Endothelial cell of umbilical vein (primary cell): ENCODE data around the gene DEK. TPM values are rescaled to one million over a fixed set of nuclear protein-coding genes. Genes with fewer than 3 reads are reported as not detected.

Source experiments
- BruUV-seq: library from RNA; stranded (reverse); fragments of 400-500 nt; replicated peaks from 2 replicates; lab custom pipeline; 2021; lab: Mats Ljungman, UMichigan
- CTCF ChIA-PET: fragments of 300-600, 350-600 bp; sonication (Branson Sonifier 250); formaldehyde crosslinking; loops from one replicate; lab custom pipeline; 2021; ENCODE audit warnings: antibody characterized with exemption, inconsistent platforms; lab: Charles Lee
- POLR2A ChIA-PET: fragments of 300-600, 350-600 bp; sonication (Branson Sonifier 250); formaldehyde crosslinking; loops from one replicate; lab custom pipeline; 2021; ENCODE audit warnings: antibody characterized with exemption, inconsistent platforms; lab: Charles Lee
- DNase-seq: peaks from one replicate; pipeline ENCODE4 v3.0.0-alpha.2; 2011; ENCODE audit warnings: low read depth, low spot score
- FAIRE-seq: peaks from 2 replicates; lab custom pipeline; 2011; peaks lifted over from hg19 to GRCh38; lab: Jason Lieb, UNC
- H2AFZ ChIP-seq: 2 replicates; pipeline ENCODE4 v1.6.0; 2012; ENCODE audit warnings: low read depth, low read length, control low read depth, inconsistent platforms
- H3K27ac ChIP-seq: 2 replicates; pipeline ENCODE4 v1.5.1; 2011; ENCODE audit warnings: low read depth, mild to moderate bottlenecking, control low read depth, low read length, moderate library complexity; ENCODE audit not compliant: insufficient read depth
- H3K27me3 ChIP-seq, 2 experiments: 2 replicates each; pipeline versions ENCODE4 v1.6.0 to v1.6.1; 2011; ENCODE audit warnings: low read length in 2 of 2, mixed read lengths in 1 of 2; ENCODE audit not compliant: control insufficient read depth in 2 of 2, insufficient read depth in 2 of 2
- H3K36me3 ChIP-seq, 2 experiments: 2 replicates in 1 of 2; 3 replicates in 1 of 2; pipeline ENCODE4 v1.5.1; 2011; ENCODE audit warnings: low read length in 2 of 2, mild to moderate bottlenecking in 1 of 2, moderate library complexity in 1 of 2; ENCODE audit not compliant: control insufficient read depth in 2 of 2, insufficient read depth in 2 of 2; ENCODE audit errors: extremely low read depth in 1 of 2
- H3K4me1 ChIP-seq: 3 replicates; pipeline ENCODE4 v1.5.1; 2011; ENCODE audit warnings: mild to moderate bottlenecking, low read length; ENCODE audit not compliant: control insufficient read depth, insufficient read depth; ENCODE audit errors: extremely low read depth
- H3K4me2 ChIP-seq: 2 replicates; pipeline ENCODE4 v1.6.1; 2011; ENCODE audit warnings: low read length, control low read depth, mixed read lengths; ENCODE audit not compliant: insufficient read depth
- H3K4me3 ChIP-seq, 3 experiments: fragments of 200-600 bp in 1 of 3; sonication (generic), shearing (Covaris generic) in 1 of 3; replicated peaks in 1 of 3; 2 replicates each; pipeline ENCODE4 v1.5.1; 2011 to 2016; ENCODE audit warnings: control low read depth in 3 of 3, low read length in 3 of 3, mild to moderate bottlenecking in 2 of 3, inconsistent platforms in 1 of 3, low read depth in 1 of 3, moderate library complexity in 1 of 3; ENCODE audit not compliant: insufficient read depth in 1 of 3
- H3K79me2 ChIP-seq: 2 replicates; pipeline ENCODE4 v1.6.0; 2012; ENCODE audit warnings: low read length, inconsistent platforms; ENCODE audit not compliant: control insufficient read depth, insufficient read depth
- H3K9ac ChIP-seq: replicated peaks from 2 replicates; pipeline ENCODE3; 2011; ENCODE audit warnings: low read length, control low read depth; ENCODE audit not compliant: insufficient read depth; ENCODE audit errors: extremely low read depth
- H3K9me1 ChIP-seq: replicated peaks from 3 replicates; pipeline ENCODE4 v1.6.0; 2011; ENCODE audit warnings: mild to moderate bottlenecking, low read length; ENCODE audit not compliant: control insufficient read depth, insufficient read depth; ENCODE audit errors: extremely low read depth
- H3K9me3 ChIP-seq: replicated peaks from 2 replicates; pipeline ENCODE4 v1.5.1; 2012; ENCODE audit warnings: low read length, inconsistent platforms; ENCODE audit not compliant: control insufficient read depth, insufficient read depth
- H4K20me1 ChIP-seq: replicated peaks from 2 replicates; pipeline ENCODE3; 2011; ENCODE audit warnings: mild to moderate bottlenecking, low read length; ENCODE audit not compliant: control insufficient read depth, insufficient read depth; ENCODE audit errors: extremely low read depth
- CTCF ChIP-seq, 2 donors: IDR thresholded peaks; 1 replicate in 1 of 2; 2 replicates in 1 of 2; pipeline ENCODE4 v1.5.1; 2011; ENCODE audit warnings: low read length in 2 of 2, mild to moderate bottlenecking in 2 of 2, moderate library complexity in 2 of 2, control low read depth in 1 of 2, inconsistent platforms in 1 of 2, low read depth in 1 of 2; ENCODE audit not compliant: insufficient read depth in 1 of 2; ENCODE audit errors: extremely low read depth in 1 of 2
- EZH2 ChIP-seq: IDR thresholded peaks from 2 replicates; pipeline ENCODE4 v1.6.1; 2012; ENCODE audit warnings: borderline replicate concordance, low read depth, mild to moderate bottlenecking, moderate library complexity, low read length, inconsistent platforms; ENCODE audit not compliant: severe bottlenecking
- FOS ChIP-seq: IDR thresholded peaks from 2 replicates; pipeline ENCODE4 v1.6.1; 2011; ENCODE audit warnings: mild to moderate bottlenecking, low read length, moderate library complexity, borderline replicate concordance; ENCODE audit not compliant: insufficient read depth
- GATA2 ChIP-seq: IDR thresholded peaks from 2 replicates; pipeline ENCODE4 v1.7.0; 2011; ENCODE audit warnings: low read depth, mild to moderate bottlenecking, moderate library complexity, mixed read lengths, low read length; ENCODE audit not compliant: insufficient read length, insufficient read depth
- JUN ChIP-seq: IDR thresholded peaks from 2 replicates; pipeline ENCODE4 v1.6.1; 2011; ENCODE audit warnings: borderline replicate concordance, low read depth; ENCODE audit not compliant: insufficient read length, insufficient read depth
- MAX ChIP-seq: IDR thresholded peaks from 2 replicates; pipeline ENCODE4 v1.6.1; 2011; ENCODE audit not compliant: insufficient read depth, insufficient read length
- POLR2A ChIP-seq: IDR thresholded peaks from 2 replicates; pipeline ENCODE4 v1.6.1; 2012; ENCODE audit warnings: low read depth, mild to moderate bottlenecking, control low read depth, low read length
- POLR2AphosphoS5 ChIP-seq: IDR thresholded peaks from 2 replicates; pipeline ENCODE4 v1.6.1; 2012; ENCODE audit warnings: low read depth, mild to moderate bottlenecking, control low read depth, low read length, moderate library complexity; ENCODE audit not compliant: insufficient read depth
- dilution Hi-C: fragments of 300-500 bp; cut with MboI; formaldehyde crosslinking; loops from one replicate; pipeline ENCODE4 v1.15.0; 2019; ENCODE audit warnings: low sequenced_read_pairs; ENCODE audit not compliant: extremely low pct_ligation_motif_present
- intact Hi-C: fragments of 100-400 bp; cut with micrococcal nuclease; formaldehyde crosslinking; loops from one replicate; pipeline ENCODE4 v1.10.0; 2022
- polyA plus RNA-seq, 4 experiments: library from polyadenylated mRNA; depleted of rRNA in 3 of 4; stranded (reverse) in 3 of 4; unstranded in 1 of 4; fragments of >200 nt; gene quantifications; 2 replicates each; pipeline versions ENCODE4 v1.2.1 to v1.2.3, GENCODE V29; 2011 to 2012; ENCODE audit warnings: missing spikeins in 1 of 4
- total RNA-seq: library from RNA; stranded (reverse); gene quantifications from 2 replicates; pipeline ENCODE4 v1.2.3, GENCODE V29; 2021

DEK gene
- total and polyA plus RNA-seq, 2 donors (not counting 3 experiments of a cell fraction or from before 2014, with no cell fraction given): 19.0 to 120 TPM

GRCh38 chr6:18218233-18218632 is 46.1 kb downstream of the DEK start:
- no peak overlapping the region for H3K27ac ChIP-seq
- H3K4me1 ChIP-seq: no peaks in the 10 kb centered on the region
- H3K9me3 ChIP-seq: no peaks in the 10 kb centered on the region
- no peaks in the 10 kb centered on the region for H3K36me3 ChIP-seq
- ChIA-PET POLR2A (no interaction called here), CTCF (interaction anchor here (1.1 kb wide), 1 partner anchor 38 kb away, joined by 4 read pairs; no protein-coding TSS in a partner anchor)
- H4K20me1 ChIP-seq: no peaks in the 10 kb centered on the region
- no peak overlapping the region for H3K9ac ChIP-seq
- H3K4me2 ChIP-seq: no peak overlapping the region
- intact Hi-C loops (no loop called here), dilution Hi-C loops (no loop called here)
- H3K27me3 ChIP-seq: no peaks in the 10 kb centered on the region
- FAIRE-seq (no peak), DNase-seq (no peak)
- BruUV-seq: no TSS peak
- TF ChIP-seq FOS (no peak), MAX (no peak), GATA2 (no peak), JUN (no peak), POLR2AphosphoS5 (no peak), EZH2 (no peak), CTCF (IDR thresholded peaks at IDR 0.05; ENCODE audit: extremely low read depth in 1 of 2, insufficient read depth in 1 of 2, low read depth in 1 of 2, low read length in 2 of 2) (no peak), POLR2A (no peak)
- no peaks in the 10 kb centered on the region for H3K9me1 ChIP-seq
- no peak overlapping the region for H2AFZ ChIP-seq
- no peak overlapping the region for H3K4me3 ChIP-seq
- H3K79me2 ChIP-seq: no peaks in the 10 kb centered on the region
